Measurements from ENCODE around the gene KCNK17. TPM values are rescaled to one million over a fixed set of nuclear protein-coding genes. Genes with fewer than 3 reads are reported as not detected.

Gene KCNK17
- total RNA-seq, 4 donors from 2014 or later = 0.24 to 0.28 TPM; not detected in 2

DNA sequence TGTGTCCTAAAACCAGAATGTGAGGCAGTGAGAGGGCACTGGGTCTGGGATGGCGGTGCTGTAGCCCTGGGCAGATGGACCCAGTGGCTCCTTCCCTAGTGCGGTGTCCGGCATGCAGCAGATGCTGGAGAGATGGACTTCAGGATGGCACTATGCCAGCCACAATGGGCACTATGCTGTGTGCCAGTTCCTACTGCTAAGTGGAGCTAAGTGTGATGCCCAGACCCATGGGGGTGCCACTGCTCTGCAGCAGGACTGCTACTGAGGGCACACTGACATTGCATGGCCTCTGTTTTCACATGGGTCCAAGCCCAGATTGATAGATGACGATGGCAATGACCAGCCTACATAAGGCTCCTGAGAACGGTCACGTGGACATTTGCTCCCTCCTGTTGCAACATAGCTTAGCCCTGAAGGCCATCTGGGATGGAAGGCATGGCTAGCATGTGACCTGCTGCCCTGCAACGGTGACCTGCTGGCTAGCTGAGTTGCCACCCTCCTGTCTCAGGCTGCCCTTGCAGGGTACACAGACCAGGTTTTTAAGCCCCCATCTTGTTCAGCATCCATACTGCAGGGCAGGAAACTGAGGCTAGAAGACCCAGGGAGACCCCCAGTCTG is 39.6 kb upstream of the KCNK17 start:
- DNase-seq (ENCODE audit: low spot score) (no peak), ATAC-seq (ENCODE audit: low FRiP score) (no peak)
- TF ChIP-seq, protein P1, sequence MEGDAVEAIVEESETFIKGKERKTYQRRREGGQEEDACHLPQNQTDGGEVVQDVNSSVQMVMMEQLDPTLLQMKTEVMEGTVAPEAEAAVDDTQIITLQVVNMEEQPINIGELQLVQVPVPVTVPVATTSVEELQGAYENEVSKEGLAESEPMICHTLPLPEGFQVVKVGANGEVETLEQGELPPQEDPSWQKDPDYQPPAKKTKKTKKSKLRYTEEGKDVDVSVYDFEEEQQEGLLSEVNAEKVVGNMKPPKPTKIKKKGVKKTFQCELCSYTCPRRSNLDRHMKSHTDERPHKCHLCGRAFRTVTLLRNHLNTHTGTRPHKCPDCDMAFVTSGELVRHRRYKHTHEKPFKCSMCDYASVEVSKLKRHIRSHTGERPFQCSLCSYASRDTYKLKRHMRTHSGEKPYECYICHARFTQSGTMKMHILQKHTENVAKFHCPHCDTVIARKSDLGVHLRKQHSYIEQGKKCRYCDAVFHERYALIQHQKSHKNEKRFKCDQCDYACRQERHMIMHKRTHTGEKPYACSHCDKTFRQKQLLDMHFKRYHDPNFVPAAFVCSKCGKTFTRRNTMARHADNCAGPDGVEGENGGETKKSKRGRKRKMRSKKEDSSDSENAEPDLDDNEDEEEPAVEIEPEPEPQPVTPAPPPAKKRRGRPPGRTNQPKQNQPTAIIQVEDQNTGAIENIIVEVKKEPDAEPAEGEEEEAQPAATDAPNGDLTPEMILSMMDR (IDR thresholded peaks at IDR 0.05) = no peak

DNA sequence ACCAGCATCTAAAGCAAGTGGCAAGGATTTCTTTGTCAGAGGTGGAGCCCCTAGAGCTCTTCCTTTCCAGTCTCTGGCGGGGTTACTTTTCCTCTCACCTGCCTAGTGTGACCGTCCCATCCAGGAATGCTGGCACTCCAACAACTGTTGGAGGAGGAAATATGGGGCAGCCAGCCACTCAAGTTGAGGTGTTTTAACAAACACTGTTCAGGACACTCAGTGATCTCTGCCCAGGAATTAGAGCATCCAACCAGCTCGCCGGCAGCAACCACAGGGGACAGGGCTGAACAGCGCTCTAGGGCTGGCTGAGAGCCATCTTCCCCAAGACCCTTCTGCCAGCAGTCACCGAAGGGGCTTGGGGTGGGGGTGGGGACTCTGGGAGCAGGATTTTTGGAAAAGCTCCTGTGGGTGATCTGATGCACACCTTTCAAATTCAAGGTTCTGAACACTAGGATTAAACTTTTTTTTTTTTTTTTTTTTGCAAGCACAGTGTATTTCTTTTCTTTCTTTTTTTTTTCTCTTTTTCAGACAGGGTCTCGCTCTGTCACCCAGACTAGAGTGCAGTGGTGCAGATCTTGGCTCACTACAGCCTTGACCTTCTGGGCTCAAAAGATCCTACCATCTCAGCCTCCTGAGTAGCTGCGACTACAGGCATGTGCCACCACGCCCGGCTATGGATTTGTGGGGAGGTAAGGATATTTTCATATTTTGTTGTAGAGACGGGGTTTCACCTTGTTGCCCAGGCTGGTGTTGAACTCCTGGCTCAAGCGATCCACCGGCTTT is 36.7 kb upstream of the KCNK17 start:
- TF ChIP-seq, protein P1 (IDR thresholded peaks at IDR 0.05) = no peak
- DNase-seq (ENCODE audit: low spot score) (no peak), ATAC-seq (ENCODE audit: low FRiP score) (no peak)

DNA sequence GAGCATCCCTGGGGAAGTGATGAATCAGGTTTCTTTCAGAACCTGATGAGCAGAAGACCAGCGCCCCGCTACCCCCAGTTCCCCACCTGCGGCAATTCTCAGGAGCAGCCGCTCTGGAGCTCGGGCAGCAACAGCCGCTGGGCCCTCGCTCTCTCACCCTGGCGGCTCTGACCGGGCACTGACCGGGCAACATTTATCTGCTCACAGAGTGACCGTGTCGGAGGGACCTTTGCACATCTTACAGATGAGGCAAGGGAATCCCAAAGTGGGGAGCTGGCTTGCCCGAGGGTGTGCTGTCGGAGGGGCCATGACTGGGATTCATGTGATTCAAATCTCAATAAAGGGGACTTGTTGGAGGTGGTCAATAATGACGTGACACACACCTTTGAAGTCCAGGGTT is 34.5 kb upstream of the KCNK17 start:
- DNase-seq (ENCODE audit: low spot score) = no peak
- TF ChIP-seq, protein P1 (IDR thresholded peaks at IDR 0.05) = no peak

DNA sequence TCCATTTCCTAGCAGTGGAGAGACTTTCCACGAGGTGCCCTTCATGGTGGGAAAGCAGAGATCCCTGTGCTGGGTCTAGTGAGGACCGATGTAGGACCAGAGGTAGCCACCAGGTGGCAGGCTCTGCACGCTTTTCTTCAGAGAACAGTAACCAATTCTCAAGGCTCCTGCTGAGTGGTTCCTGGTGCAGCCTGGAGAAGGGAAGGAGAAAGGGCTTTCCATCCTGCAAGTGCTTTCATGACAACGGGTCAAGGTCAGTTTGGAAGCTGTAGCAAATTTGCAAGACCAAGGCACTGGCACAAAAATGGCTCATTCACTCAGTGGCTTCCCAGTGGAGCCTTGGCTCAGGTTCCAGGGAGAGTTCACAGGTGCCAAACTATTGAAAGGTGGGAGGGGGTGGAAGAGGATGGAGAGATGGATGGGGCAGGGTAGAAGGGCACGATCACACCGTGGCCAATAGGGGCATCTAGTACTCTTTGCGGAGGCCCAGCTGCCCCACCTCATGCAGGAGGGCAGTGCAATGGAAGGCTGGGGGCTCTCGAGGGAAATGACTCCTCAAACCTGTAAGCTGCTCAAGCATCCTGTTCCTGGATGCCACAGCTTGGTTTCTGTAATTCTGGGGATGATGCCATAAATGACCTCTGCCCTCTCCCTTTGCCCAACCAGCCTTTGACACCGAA is 33.8 kb upstream of the KCNK17 start:
- TF ChIP-seq, protein P1 (IDR thresholded peaks at IDR 0.05) = peak in 1 of 3 donors; percentile 39
- ATAC-seq (ENCODE audit: low FRiP score) (peak; percentile 41), DNase-seq (ENCODE audit: low spot score) (peak; percentile 35)

More for the DNA sequence above, 34.5 kb upstream of the KCNK17 start:
- ATAC-seq (ENCODE audit: low FRiP score) = no peak

DNA sequence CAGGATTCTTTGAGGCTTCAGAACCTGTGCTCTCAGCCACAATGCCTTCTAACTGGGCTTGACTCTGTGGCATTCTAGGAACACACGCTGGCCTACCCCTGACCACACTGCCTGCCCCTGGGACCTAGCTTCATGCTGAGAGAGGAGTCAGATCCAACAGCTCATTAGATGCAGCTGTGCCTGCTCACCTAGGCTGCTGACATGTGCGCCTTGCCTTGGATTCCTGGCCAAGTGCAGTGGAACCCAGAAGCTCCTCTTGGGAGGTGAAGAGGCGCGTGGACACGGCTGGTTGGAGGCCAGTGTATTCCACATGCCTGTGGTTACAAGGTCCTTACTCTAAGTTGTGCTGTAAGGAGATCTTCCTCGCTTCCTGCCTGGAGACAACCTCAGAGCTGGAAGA is 33.0 kb upstream of the KCNK17 start:
- no peak for DNase-seq (ENCODE audit: low spot score)
- TF ChIP-seq, protein P1 (IDR thresholded peaks at IDR 0.05) = no peak
- ATAC-seq (ENCODE audit: low FRiP score) = no peak

DNA sequence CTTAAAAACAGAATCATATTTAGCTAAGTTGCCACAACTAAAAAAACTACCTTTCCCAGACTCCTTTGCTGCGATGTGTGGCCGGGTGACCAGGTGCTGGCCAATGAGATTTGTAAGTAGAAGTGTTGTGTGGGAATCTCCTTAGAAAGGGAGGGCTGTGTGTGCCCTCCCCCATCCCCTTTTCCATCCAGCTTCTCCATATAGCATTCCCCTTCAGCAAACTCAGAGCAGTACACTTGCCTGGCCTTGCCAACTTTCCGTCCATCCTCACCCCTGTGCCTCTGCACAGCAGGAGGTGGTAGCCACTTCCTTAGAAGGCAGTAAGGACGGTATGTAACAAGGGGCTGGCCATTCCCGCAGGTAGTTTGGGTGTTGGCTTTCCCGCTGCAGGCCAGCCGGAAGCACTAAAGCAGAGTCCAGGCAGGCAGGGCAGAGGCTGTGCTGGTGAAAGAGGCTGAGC is 30.6 kb upstream of the KCNK17 start:
- ATAC-seq (ENCODE audit: low FRiP score) = no peak
- DNase-seq (ENCODE audit: low spot score) = no peak
- TF ChIP-seq, protein P1 (IDR thresholded peaks at IDR 0.05) = no peak
